KBM-7 (cell line): ENCODE results near the gene ABHD17A.

Source experiments
- DNase-seq: peaks from one replicate; pipeline ENCODE4 v3.0.0-alpha.2; 2015
- in situ Hi-C: fragments of 300-500 bp; cut with MboI; formaldehyde crosslinking; loops from 2 replicates; pipeline ENCODE4 v1.14.3; 2020; ENCODE audit warnings: low sequenced_read_pairs, low pct_unique_long_range_greater_than_20kb, mixed read lengths

The ABHD17A gene

DNA sequence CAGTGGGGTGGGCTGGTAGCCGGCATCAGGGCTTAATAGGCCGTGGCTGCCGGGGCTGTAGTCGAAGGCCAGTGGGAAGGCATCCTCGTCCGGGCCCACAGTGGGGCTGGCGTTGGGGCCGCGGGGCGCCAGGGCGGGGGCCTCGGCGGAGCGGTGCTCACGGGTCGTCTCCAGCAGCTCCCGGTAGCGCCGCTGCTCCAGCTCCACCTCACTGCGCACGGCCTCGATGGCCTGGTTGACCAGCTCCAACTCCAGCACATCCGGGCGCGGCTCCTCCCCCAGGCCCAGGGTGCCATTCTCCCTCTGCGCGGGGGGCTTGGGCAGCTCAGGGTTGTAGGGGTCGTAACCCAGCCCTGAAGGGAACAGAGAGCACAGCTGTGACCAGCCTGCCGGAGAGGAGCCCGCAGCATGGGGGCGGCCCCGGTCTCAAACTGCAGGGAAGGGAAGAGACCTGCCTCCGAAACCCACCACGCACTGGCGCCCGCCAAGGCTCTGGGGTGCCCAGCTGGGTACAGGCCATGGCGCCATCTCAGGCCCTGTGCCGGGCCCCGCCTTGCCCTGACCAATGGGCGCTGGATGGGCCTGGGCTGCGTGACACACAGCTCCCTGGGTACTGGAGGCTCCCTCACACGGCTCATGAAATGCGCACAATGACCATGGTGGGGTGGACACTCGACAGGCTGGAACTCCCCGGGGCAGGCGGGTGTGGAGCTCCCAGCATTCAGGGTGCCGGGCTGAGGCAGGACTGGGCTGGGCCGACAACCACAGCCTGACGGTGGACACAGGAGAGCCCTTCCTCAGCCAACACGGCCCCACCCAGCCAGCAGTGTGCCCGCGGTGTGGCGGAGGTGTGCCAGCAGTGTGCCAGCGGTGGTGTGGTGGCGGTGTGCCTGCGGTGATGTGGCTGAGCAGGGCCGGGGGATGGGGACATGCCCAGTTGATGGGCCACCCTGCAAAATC is 56.7 kb downstream of the ABHD17A start:
- in situ Hi-C loops = no loop called here
- no peak for DNase-seq

DNA sequence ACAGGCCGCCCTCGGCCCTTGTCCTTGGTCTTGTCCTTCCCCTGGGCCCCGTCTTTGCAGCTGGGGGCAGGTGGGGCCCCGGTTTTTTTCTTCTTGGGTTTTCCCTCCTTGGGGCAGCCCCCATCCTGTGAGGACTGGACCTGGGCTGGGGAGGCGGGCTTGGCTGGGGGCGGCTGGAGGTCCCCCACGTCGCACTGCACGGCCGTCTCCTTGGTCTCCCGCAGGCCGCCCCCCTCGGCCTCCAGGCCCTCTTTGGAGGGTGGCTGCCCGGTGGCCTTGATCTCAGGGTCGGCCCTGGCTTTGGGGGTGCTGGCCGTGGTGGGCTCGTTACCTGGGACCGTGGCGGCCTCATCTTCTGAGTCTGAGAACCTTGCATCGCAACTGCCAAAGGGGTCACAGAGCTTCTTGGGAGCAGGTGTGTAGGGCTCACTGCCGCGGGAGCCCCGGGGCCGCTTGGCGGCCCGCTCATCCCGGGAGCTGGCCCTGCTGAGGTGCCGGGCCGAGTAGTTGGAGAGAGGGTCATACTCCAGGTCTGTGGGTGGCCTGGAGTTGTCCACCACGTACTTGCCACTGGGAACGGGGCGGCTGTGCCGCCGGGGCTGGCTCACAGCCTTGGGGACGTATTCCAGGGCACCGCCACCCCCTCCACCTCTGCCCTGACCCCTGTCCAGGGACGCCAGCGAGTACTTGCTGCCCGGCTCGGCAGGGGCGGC is 57.6 kb downstream of the ABHD17A start:
- DNase-seq = no peak

More for the DNA sequence above, 57.6 kb downstream of the ABHD17A start:
- in situ Hi-C loops = no loop called here
